Measurements from ENCODE around the gene WIPF2.
A peak's percentile ranks its signal among the peaks of the same experiment; 100 is the strongest.

The WIPF2 gene

GRCh38 chr17:40312893-40313667, 94.0 kb downstream of the WIPF2 start:
- H3K9ac ChIP-seq (ENCODE audit: low read depth in 1 of 2, low read length in 2 of 2), result no peak overlapping the region
- H3K9me3 ChIP-seq (ENCODE audit: control insufficient read depth in 1 of 2, low read length in 2 of 2), result no peaks in the 10 kb centered on the region
- H3K27ac ChIP-seq (ENCODE audit: low read depth, low read length), result no peak overlapping the region
- no peaks in the 10 kb centered on the region for H3K27me3 ChIP-seq (ENCODE audit: control insufficient read depth in 1 of 2, insufficient read depth in 2 of 2, low read length in 2 of 2)
- no peak overlapping the region for H3K4me3 ChIP-seq (ENCODE audit: low read depth in 1 of 2, low read length in 2 of 2)
- no peaks in the 10 kb centered on the region for H3K36me3 ChIP-seq (ENCODE audit: control insufficient read depth in 1 of 2, insufficient read depth in 2 of 2, low read length in 2 of 2)
- H3K4me1 ChIP-seq (ENCODE audit: control insufficient read depth in 1 of 2, insufficient read depth in 2 of 2, low read length in 2 of 2), result peaks cover 81 to 91% of the 10 kb centered on the region in 2 donors

DNA sequence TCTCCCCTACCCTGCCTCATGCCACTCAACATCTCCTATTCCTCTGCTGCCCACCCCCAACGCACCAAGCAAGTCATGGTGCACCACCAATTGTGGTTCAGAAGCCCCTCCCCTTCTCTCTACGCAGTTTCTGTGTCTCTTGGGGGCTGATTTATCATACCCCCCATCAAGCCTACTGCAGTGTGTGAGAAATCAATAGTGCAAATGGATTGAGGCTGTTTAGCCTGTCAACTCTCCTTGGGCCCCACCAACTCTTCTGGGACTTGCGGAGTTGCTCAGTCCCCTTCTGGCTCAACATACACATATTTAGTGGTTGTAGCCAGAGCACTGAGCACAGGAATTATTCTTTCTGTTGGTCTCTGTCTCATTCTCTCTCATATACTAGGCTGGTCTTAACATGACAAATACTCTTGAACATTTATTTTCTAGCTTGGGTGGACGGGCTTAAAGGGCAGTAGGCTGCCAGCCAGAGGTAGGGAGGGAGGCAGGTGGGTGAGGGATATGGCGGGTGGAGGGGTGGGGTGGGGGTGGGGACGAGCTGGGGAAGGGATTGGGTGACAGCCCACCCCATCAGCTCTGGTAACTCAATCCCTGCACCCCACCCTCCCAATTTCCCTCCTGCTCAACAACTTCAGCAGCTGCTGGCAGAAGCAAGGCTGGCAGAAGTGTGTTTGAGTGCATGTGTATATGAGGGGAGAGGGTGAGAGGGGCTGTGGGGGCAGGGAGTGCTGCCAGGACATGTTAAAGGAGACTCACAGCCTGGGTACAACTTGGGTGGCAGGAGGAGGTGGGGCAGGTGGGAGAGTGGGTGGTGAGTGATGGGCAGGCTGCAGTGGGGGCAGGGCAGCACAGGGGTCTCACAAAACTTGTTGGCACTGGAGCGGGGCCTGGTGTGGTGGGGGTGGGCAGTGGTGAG, 94.8 kb downstream of the WIPF2 start:
- no peak overlapping the region for H3K27ac ChIP-seq (ENCODE audit: low read depth, low read length)
- peaks cover 76 to 86% of the 10 kb centered on the region in 2 donors for H3K4me1 ChIP-seq (ENCODE audit: control insufficient read depth in 1 of 2, insufficient read depth in 2 of 2, low read length in 2 of 2)
- H3K4me3 ChIP-seq (ENCODE audit: low read depth in 1 of 2, low read length in 2 of 2), result no peak overlapping the region

GRCh38 chr17:40314584-40314956, 95.5 kb downstream of the WIPF2 start:
- Histone ChIP-seq H3K27me3 (ENCODE audit: control insufficient read depth in 1 of 2, insufficient read depth in 2 of 2, low read length in 2 of 2) (no peaks in the 10 kb centered on the region), H3K36me3 (ENCODE audit: control insufficient read depth in 1 of 2, insufficient read depth in 2 of 2, low read length in 2 of 2) (no peaks in the 10 kb centered on the region), H3K4me1 (ENCODE audit: control insufficient read depth in 1 of 2, insufficient read depth in 2 of 2, low read length in 2 of 2) (peaks cover 73 to 82% of the 10 kb centered on the region in 2 donors), H3K27ac (ENCODE audit: low read depth, low read length) (no peak overlapping the region), H3K9ac (ENCODE audit: low read depth in 1 of 2, low read length in 2 of 2) (no peak overlapping the region), H3K9me3 (ENCODE audit: control insufficient read depth in 1 of 2, low read length in 2 of 2) (no peaks in the 10 kb centered on the region), H3K4me3 (ENCODE audit: low read depth in 1 of 2, low read length in 2 of 2) (no peak overlapping the region)

More for the DNA sequence above, 94.8 kb downstream of the WIPF2 start:
- H3K9ac ChIP-seq (ENCODE audit: low read depth in 1 of 2, low read length in 2 of 2), result no peak overlapping the region
- no peaks in the 10 kb centered on the region for H3K9me3 ChIP-seq (ENCODE audit: control insufficient read depth in 1 of 2, low read length in 2 of 2)
- no peaks in the 10 kb centered on the region for H3K27me3 ChIP-seq (ENCODE audit: control insufficient read depth in 1 of 2, insufficient read depth in 2 of 2, low read length in 2 of 2)
- no peaks in the 10 kb centered on the region for H3K36me3 ChIP-seq (ENCODE audit: control insufficient read depth in 1 of 2, insufficient read depth in 2 of 2, low read length in 2 of 2)

- Histone ChIP-seq H3K4me1 (ENCODE audit: control insufficient read depth in 1 of 2, insufficient read depth in 2 of 2, low read length in 2 of 2) (peaks cover 73 to 81% of the 10 kb centered on the region in 2 donors), H3K9me3 (ENCODE audit: control insufficient read depth in 1 of 2, low read length in 2 of 2) (no peaks in the 10 kb centered on the region), H3K4me3 (ENCODE audit: low read depth in 1 of 2, low read length in 2 of 2) (no peak overlapping the region), H3K9ac (ENCODE audit: low read depth in 1 of 2, low read length in 2 of 2) (no peak overlapping the region), H3K27ac (ENCODE audit: low read depth, low read length) (no peak overlapping the region), H3K27me3 (ENCODE audit: control insufficient read depth in 1 of 2, insufficient read depth in 2 of 2, low read length in 2 of 2) (no peaks in the 10 kb centered on the region), H3K36me3 (ENCODE audit: control insufficient read depth in 1 of 2, insufficient read depth in 2 of 2, low read length in 2 of 2) (no peaks in the 10 kb centered on the region)
These were observed 96.1 kb downstream of the WIPF2 start for GRCh38 chr17:40315206-40315605.

DNA sequence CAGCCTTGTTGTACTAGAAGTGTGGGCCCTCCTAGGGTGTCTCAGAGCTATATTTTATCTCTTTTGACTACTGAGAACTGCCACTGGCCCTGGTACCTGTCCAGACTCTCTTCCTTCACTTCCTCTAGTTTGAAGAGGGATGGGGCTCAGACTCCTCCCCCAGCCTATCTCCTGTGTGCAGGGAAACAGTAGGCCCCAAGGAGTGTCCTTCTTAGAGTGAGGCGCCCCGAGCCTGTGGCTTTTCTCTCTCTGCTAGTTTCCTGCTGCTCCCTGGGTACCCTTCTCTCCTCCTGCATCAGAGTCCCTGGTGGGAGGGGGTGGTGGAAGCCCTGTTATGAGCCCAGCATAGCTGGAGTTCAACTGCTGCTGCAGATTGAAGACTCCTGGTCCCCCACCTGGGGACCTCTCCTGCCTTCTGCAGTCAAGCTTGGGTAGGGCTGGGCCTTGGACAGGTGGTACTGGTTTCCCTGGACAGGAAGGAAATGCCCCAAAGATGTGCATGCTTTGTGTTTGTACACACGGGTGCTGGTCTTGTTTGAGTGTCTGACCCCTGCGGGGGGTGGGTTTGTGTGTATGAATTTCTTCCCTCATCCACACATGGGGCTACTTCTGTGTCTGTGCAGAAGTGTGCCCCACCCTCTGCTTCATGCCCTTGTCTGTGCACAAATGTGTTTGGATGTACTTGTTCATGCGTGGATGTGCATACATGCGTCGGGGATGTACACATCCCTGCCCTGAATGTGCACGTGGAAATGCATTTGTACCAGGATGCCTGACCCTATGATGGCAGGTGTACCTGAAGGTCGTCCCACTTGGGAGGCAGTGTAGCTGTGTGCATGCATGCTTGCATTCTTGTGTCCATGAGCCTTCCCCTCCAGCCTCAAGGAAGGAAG, 96.8 kb downstream of the WIPF2 start:
- no peaks in the 10 kb centered on the region for H3K36me3 ChIP-seq (ENCODE audit: control insufficient read depth in 1 of 2, insufficient read depth in 2 of 2, low read length in 2 of 2)
- H3K4me1 ChIP-seq (ENCODE audit: control insufficient read depth in 1 of 2, insufficient read depth in 2 of 2, low read length in 2 of 2), result peaks cover 73 to 81% of the 10 kb centered on the region in 2 donors
- H3K9ac ChIP-seq (ENCODE audit: low read depth in 1 of 2, low read length in 2 of 2), result peak overlapping the region in 1 of 2 donors; percentile 57
- peak overlapping the region; percentile 22 to 75 for H3K4me3 ChIP-seq (ENCODE audit: low read depth in 1 of 2, low read length in 2 of 2)
- H3K9me3 ChIP-seq (ENCODE audit: control insufficient read depth in 1 of 2, low read length in 2 of 2), result no peaks in the 10 kb centered on the region
- no peak overlapping the region for H3K27ac ChIP-seq (ENCODE audit: low read depth, low read length)
- H3K27me3 ChIP-seq (ENCODE audit: control insufficient read depth in 1 of 2, insufficient read depth in 2 of 2, low read length in 2 of 2), result no peaks in the 10 kb centered on the region

- H3K9me3 ChIP-seq (ENCODE audit: control insufficient read depth in 1 of 2, low read length in 2 of 2), result no peaks in the 10 kb centered on the region
- H3K9ac ChIP-seq (ENCODE audit: low read depth in 1 of 2, low read length in 2 of 2), result peak overlapping the region; percentile 56 to 57
- peak overlapping the region; percentile 75 to 85 for H3K4me3 ChIP-seq (ENCODE audit: low read depth in 1 of 2, low read length in 2 of 2)
- H3K27ac ChIP-seq (ENCODE audit: low read depth, low read length), result peak overlapping the region; percentile 51
- H3K27me3 ChIP-seq (ENCODE audit: control insufficient read depth in 1 of 2, insufficient read depth in 2 of 2, low read length in 2 of 2), result no peaks in the 10 kb centered on the region
- no peaks in the 10 kb centered on the region for H3K36me3 ChIP-seq (ENCODE audit: control insufficient read depth in 1 of 2, insufficient read depth in 2 of 2, low read length in 2 of 2)
- H3K4me1 ChIP-seq (ENCODE audit: control insufficient read depth in 1 of 2, insufficient read depth in 2 of 2, low read length in 2 of 2), result peaks cover 71 to 80% of the 10 kb centered on the region in 2 donors
These were observed 97.7 kb downstream of the WIPF2 start for GRCh38 chr17:40316571-40317344.

DNA sequence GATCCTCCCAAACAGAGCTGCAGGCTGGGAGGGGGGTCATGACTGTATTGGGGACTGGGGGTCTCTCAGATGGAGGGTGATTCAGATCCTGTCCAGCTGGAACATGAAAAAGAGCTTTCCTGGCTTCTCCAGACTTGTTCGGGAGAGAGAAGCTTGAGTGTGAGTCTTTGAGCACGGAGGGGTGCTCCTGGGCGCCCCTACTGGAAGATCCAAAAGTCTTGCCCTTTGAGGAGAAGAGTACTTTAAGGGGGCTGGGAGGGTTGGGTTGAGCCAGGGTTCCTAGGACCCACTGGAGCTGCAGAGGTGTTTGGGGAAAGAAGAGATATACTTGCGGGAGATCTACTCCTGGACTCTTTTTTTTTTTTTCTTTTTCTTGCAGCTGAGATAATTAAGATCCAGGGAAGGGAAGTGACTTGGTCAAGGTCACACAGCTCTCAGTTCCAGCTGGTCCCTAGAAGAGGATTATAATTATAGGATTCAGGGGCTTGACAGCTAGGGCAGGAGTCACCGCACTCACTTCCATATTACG, 98.3 kb downstream of the WIPF2 start:
- no peaks in the 10 kb centered on the region for H3K9me3 ChIP-seq (ENCODE audit: control insufficient read depth in 1 of 2, low read length in 2 of 2)
- peak overlapping the region; percentile 56 to 76 for H3K9ac ChIP-seq (ENCODE audit: low read depth in 1 of 2, low read length in 2 of 2)
- peaks cover 71 to 80% of the 10 kb centered on the region in 2 donors for H3K4me1 ChIP-seq (ENCODE audit: control insufficient read depth in 1 of 2, insufficient read depth in 2 of 2, low read length in 2 of 2)
- H3K27ac ChIP-seq (ENCODE audit: low read depth, low read length), result peak overlapping the region; percentile 61
- no peaks in the 10 kb centered on the region for H3K27me3 ChIP-seq (ENCODE audit: control insufficient read depth in 1 of 2, insufficient read depth in 2 of 2, low read length in 2 of 2)
- no peaks in the 10 kb centered on the region for H3K36me3 ChIP-seq (ENCODE audit: control insufficient read depth in 1 of 2, insufficient read depth in 2 of 2, low read length in 2 of 2)
- peak overlapping the region; percentile 75 to 85 for H3K4me3 ChIP-seq (ENCODE audit: low read depth in 1 of 2, low read length in 2 of 2)

- H3K4me1 ChIP-seq (ENCODE audit: control insufficient read depth in 1 of 2, insufficient read depth in 2 of 2, low read length in 2 of 2), result peaks cover 70 to 80% of the 10 kb centered on the region in 2 donors
- H3K9ac ChIP-seq (ENCODE audit: low read depth in 1 of 2, low read length in 2 of 2), result peak overlapping the region; percentile 74 to 81
- H3K36me3 ChIP-seq (ENCODE audit: control insufficient read depth in 1 of 2, insufficient read depth in 2 of 2, low read length in 2 of 2), result no peaks in the 10 kb centered on the region
- peak overlapping the region; percentile 71 for H3K27ac ChIP-seq (ENCODE audit: low read depth, low read length)
- no peaks in the 10 kb centered on the region for H3K9me3 ChIP-seq (ENCODE audit: control insufficient read depth in 1 of 2, low read length in 2 of 2)
- no peaks in the 10 kb centered on the region for H3K27me3 ChIP-seq (ENCODE audit: control insufficient read depth in 1 of 2, insufficient read depth in 2 of 2, low read length in 2 of 2)
- H3K4me3 ChIP-seq (ENCODE audit: low read depth in 1 of 2, low read length in 2 of 2), result peak overlapping the region; percentile 83 to 85
These were observed 99.1 kb downstream of the WIPF2 start for GRCh38 chr17:40317880-40318829.
